GM19351 (cell line): ENCODE data around the gene NCKAP5.

ENCODE experiments used
- ATAC-seq: cut with Tn5 transposase; IDR thresholded peaks from one replicate; pipeline ENCODE4 v1.9.1; 2021; ENCODE audit warnings: mild to moderate bottlenecking, moderate library complexity; ENCODE audit not compliant: unreplicated experiment

Gene NCKAP5

GRCh38 chr2:132915812-132916549, 652.3 kb downstream of the NCKAP5 start:
- peak; percentile 81 for ATAC-seq

DNA sequence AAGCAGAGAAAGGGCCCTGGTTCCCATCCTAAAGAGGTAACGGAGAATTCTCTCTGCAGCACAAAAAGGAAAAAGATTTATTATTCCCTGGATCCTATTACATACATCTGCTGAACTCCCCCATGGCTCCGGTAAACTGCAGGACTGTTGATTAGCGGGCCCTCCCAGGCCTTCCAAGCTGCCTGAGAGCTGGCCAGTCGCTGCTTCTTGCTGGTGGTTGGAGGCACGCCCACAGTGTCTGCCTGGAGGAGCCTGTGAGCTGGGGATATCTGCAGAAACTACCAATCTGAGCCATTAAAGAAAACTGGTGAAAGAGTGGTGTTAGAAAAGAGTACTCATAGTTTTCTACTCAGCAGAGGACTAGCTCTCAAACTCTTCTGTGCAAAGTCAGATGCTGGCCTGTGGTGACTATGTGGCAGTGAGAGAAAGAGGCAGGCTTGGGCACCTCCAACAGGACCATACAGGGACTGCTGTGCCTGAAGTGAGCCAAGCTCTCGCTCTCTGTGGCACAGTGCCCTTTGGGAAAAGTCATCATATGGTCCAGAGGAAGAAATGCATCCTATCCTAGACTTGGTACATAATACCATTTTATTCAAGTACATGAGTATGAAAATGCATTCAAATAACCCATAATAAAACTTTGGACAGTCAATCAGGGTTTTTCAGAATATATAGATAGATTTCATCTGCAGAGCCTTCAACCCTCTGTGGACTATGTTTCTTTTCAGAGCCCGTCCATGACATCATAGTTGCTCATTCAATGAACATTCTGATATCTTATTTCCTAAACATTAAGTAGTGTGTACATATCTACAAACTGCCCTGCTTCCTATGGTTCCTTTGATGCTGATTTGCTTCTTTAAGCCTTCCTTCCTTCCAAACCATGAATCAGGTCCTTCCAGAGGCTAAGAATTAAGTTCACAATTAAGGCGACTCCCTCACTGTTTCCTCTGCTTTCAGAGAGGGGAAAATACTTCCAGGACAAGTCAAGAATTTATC, 656.2 kb downstream of the NCKAP5 start:
- ATAC-seq: no peak

DNA sequence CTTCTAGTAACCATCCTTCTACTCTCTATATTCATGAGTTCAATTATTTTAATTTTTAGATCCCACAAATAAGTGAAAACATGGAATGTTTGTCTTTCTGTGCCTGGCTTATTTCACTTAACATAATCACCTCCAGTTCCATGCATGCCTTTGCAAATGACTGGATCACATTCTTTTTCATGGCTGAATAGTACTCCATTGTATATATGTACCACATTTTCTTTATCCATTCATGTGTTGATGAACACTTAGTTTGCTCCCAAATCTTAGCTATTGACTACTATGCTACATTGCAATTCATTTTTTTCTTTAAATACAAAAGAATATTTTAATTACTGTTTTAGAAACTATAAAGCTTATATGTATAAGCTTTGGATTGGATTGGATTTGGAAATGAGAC, 657.8 kb downstream of the NCKAP5 start:
- no peak for ATAC-seq

DNA sequence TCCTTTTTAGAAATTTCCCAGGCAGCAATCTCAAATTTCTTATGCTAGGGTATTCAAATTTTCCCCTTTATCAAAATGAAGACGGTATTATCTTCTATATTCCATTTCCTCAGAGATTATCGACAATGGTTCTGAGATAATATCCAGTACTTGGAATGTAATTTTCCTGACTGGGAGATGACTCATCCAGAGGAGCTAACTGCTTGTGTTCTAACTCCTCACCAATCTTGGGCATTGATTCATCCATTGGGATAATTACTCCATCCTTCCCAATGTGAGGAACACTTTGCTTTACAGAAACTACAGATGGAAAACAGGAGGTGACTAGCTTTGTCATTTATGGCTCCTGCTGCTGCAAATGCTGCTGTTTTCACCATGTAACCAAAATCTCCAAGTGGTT, 658.8 kb downstream of the NCKAP5 start:
- no peak for ATAC-seq

DNA sequence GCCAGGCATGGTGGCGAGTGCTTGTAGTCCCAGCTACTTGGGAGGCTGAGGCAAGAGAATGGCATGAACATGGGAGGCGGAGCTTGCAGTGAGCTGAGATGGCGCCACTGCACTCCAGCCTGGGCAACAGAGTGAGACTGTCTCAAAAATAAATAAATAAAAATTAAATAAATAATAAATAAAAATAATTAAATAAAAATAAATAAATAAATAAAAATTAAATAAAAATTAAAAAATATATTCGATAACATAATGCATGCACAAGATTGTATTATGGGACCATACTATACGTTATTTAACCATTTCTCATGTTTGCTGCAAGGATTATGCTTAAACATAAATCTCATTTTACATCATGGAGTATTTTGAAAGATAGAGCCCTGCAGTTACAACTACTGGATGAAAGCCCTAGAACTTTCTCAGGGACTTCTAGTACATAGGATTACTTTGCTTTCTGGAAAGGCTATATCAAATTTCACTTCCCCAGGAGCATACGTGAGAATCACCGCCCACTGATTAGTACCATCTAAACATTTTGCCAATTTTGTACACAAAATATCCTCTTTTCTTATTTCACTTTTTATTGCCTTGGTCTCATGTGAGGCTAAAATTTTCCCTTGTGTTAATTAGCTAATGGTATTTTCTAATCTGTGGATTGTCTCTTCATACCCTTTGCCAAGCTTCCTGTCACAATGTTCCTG, 664.0 kb downstream of the NCKAP5 start:
- no peak for ATAC-seq

GRCh38 chr2:132902626-132903025, 665.6 kb downstream of the NCKAP5 start:
- no peak for ATAC-seq

GRCh38 chr2:132901661-132902060, 666.6 kb downstream of the NCKAP5 start:
- ATAC-seq: no peak

DNA sequence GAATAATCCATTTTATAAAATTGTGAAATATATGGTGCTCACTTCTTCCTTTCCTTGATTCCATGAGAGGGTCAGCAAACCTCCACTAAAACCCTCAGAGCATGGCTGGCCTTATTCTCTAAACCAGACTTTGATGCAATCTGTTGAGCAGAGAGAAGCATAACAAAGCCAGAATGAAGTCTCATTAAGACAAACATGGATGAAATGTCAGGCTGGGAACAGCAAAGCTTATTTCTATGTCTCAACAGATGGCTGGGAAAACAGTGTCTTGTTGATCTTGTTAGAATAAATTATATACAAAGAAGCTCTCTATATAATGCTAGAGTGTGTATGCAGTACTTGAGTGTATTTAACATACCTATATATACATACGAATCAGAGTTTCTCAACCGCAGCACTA, 671.2 kb downstream of the NCKAP5 start:
- ATAC-seq: no peak

DNA sequence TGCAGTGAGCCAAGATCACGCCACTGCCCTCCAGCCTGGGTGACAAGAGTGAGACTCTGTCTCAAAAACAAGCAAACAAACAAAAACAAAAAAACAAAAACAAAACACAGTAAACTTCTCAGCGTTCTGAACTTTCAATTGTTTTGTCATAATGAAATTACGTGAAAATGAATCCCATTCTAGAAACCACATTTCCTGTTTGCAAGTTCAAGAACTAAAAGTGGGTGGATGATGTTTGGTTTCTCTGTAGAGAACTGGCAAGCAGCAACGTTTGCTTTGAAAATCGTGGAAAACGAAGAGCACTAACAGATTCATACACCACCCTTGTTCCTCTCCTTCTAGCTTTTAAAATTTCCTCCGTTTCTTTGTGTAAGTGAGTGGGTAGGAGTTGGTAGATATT, 672.2 kb downstream of the NCKAP5 start:
- ATAC-seq: peak; percentile 62

DNA sequence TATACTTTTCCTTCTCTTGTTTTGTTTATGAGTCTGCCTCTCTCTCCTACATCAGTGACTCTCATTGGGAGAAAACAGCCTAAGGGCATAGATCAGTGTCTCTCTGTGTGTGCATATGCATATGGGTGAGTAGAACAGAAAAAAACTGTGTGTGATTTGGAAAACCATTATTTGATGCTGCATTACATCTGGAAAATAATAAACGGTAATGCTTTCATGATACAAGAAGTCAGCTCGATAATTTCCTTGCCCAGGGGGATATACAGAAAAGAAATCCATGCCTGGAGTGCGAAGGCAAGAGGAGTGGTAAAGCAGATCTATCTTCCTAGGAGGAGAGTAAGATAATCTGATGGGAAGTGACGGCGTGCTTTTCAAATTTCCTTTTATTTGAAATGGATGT, 676.8 kb downstream of the NCKAP5 start:
- ATAC-seq: no peak

GRCh38 chr2:132886574-132886973, 681.7 kb downstream of the NCKAP5 start:
- ATAC-seq: no peak

GRCh38 chr2:132884705-132885104, 683.6 kb downstream of the NCKAP5 start:
- ATAC-seq: no peak

- no peak for ATAC-seq
Measured at GRCh38 chr2:132884292-132884691, 684.0 kb downstream of the NCKAP5 start.

DNA sequence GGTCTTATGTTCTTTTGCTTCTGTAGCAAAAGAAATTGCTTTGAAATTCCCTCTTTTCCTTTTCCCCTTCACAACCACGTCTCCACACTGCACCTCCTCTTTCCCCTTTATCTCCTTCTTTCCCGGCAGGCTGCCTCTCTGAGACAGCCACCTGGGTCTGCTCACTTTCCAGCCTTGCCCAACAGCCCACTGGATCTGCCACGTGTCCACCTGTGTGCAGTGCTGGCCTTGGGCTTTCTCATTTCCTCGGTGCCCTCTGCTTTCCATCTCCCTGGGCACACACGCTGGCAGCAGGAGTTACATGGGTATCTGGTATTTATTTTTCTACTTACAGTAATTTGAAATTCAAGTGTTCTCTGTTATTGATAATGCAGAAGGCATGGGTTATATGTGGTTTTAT, 684.8 kb downstream of the NCKAP5 start:
- no peak for ATAC-seq

GRCh38 chr2:132881546-132881945, 686.7 kb downstream of the NCKAP5 start:
- ATAC-seq: no peak

DNA sequence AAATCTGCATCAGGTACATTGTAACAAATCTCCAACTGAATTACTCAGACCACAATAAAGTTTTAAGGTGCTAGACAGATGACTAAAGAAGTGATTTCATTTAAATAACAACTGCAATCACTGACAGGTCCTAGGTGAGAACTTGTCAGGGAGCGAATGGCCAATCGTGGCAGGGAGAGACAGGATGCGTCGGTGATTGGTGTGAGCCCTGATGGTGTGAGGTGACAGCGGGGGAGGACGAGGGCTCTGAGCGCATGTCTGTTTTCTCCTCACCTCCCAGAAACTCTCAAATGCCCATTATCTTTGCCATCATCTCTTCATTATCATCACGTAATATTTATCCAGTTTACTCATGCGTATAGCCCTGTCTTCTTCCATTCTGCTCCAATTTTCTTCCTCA, 690.3 kb downstream of the NCKAP5 start:
- no peak for ATAC-seq

GRCh38 chr2:132876745-132877391, 691.4 kb downstream of the NCKAP5 start:
- ATAC-seq: no peak

- no peak for ATAC-seq
Measured at GRCh38 chr2:132875193-132875592, 693.1 kb downstream of the NCKAP5 start.

DNA sequence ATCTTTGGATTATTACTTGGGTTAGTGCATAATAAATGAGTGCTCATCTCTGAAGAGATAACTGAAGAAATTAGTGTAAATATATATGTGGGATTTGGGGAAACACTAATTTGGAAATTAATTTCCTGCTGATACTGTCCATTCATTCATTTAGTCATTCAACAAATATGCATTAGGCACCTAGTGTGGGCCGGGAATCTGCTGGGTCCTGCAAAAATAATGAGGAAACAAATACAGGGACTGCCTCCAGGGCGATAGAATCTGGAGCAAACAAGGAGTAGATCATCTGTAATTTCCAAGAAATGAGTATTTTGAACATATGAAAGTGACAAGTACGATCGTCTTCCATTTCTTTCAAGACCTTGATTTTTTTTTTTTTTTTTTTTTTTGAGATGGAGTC, 694.5 kb downstream of the NCKAP5 start:
- ATAC-seq: no peak

GRCh38 chr2:132871831-132872230, 696.4 kb downstream of the NCKAP5 start:
- ATAC-seq: no peak

DNA sequence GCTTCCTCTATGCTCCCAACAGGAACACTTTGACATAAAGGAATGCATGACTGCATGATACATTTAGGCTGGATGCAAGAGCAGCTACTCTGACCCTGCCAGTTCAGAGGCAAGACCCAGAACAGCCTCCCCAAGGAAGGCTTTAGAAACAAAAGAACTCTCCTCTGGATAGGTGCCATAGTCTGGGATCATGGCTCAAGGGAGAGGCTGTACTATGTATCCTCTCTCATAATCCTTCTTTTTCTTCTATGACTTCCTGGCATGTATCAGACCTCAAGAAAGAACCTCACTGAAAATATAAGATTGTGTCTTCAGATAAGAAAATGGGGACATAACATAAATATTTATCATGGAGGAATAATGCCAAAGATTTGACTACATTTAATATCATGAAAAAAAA, 704.3 kb downstream of the NCKAP5 start:
- no peak for ATAC-seq
